Right lobe of liver (tissue), 6 donors: ENCODE measurements around the gene ATF2. TPM values are rescaled to one million over a fixed set of nuclear protein-coding genes. Genes with fewer than 3 reads are reported as not detected.

ENCODE experiments used
- ATAC-seq, 4 donors: fragments of 200-7000 bp; cut with Tn5 transposase; one replicate each; pipeline ENCODE4 v1.9.1; 2020; ENCODE audit warnings: mild to moderate bottlenecking in 4 of 4, moderate library complexity in 4 of 4
- DNase-seq, 3 donors: peaks; one replicate each; pipeline ENCODE4 v3.0.0-alpha.2; 2020
- H3K27ac ChIP-seq, 3 donors: fragments of 200-600 bp; one replicate each; pipeline ENCODE4 v1.8.0; 2022
- H3K27me3 ChIP-seq, 2 donors: fragments of 200-600 bp; one replicate each; pipeline ENCODE4 v1.8.0; 2022
- H3K36me3 ChIP-seq, 4 donors: fragments of 200-600 bp; sonication (generic) in 1 of 4; one replicate each; pipeline versions ENCODE4 v1.5.1 to v1.8.0; 2017 to 2022; ENCODE audit warnings: control low read depth in 1 of 4
- H3K4me1 ChIP-seq, 4 donors: fragments of 200-600 bp; sonication (generic) in 1 of 4; one replicate each; pipeline versions ENCODE4 v1.5.1 to v1.8.0; 2017 to 2022; ENCODE audit warnings: control low read depth in 1 of 4
- H3K4me3 ChIP-seq, 3 donors: fragments of 200-600 bp; one replicate each; pipeline ENCODE4 v1.8.0; 2022
- H3K9me3 ChIP-seq, 4 donors: fragments of 200-600 bp; sonication (generic) in 1 of 4; one replicate each; pipeline versions ENCODE4 v1.5.1 to v1.8.0; 2017 to 2022; ENCODE audit warnings: control low read depth in 1 of 4
- CTCF ChIP-seq, 4 donors: fragments of 200-600 bp in 3 of 4; fragments of 450-650 bp in 1 of 4; IDR thresholded peaks; one replicate each; pipeline versions ENCODE4 v1.5.1 to v1.8.0; 2016 to 2022; ENCODE audit warnings: antibody characterized with exemption in 4 of 4, mild to moderate bottlenecking in 2 of 4
- POLR2A ChIP-seq: fragments of 450-650 bp; IDR thresholded peaks from one replicate; pipeline ENCODE4 v1.6.1; 2017; ENCODE audit warnings: antibody characterized with exemption, mild to moderate bottlenecking
- WGBS: methylation state at CpG from one replicate; pipeline ENCODE4 v1.1.6; 2018; ENCODE audit warnings: low coverage, low lambda C conversion rate; ENCODE audit not compliant: insufficient coverage; ENCODE audit errors: missing lambda C conversion rate; 5-methylcytosine and 5-hydroxymethylcytosine counted together
- intact Hi-C, 2 donors: fragments of 100-400 bp; cut with DNase I; formaldehyde crosslinking; loops; one replicate each; pipeline versions ENCODE4 v1.11.2 to v1.14.1; 2022
- total RNA-seq, 6 experiments: library from RNA; depleted of rRNA in 2 of 6; stranded (reverse); fragments of >200 nt in 2 of 6; fragmentation: NEBNext Ultra II Directional in 3 of 6; extraction: Animal tissue kit (Norgen Biotek cat#: 25700) in 3 of 6; gene quantifications; one replicate each; pipeline versions ENCODE4 v1.1.0 to v1.2.4, GENCODE V29; 2016 to 2023
- donor health status: DM: no; HTN: yes; CAD: no.
- donor health status: DM: no; HTN: no; CAD: no.
- donor health status: DM: no; HTN: no; CAD: no.
- donor health status: DM: no; HTN: yes; CAD: no.
- donor health status: DM: no; HTN: yes; CAD: no.

ATF2 gene
- total RNA-seq, 6 experiments from 2014 or later: 24.0 to 36.3 (median 27.4) TPM

- DNase-seq: no peak
- H3K27ac ChIP-seq: no peak overlapping the region
- no peak overlapping the region for H3K4me3 ChIP-seq
- no peak for ATAC-seq
- no peaks in the 10 kb centered on the region for H3K9me3 ChIP-seq
- no peaks in the 10 kb centered on the region for H3K27me3 ChIP-seq
- intact Hi-C loops: no loop called here
- no peaks in the 10 kb centered on the region for H3K4me1 ChIP-seq
- TF ChIP-seq POLR2A: no peak
- TF ChIP-seq CTCF (IDR thresholded peaks at IDR 0.05): no peak
- H3K36me3 ChIP-seq: no peaks in the 10 kb centered on the region
Measured at GRCh38 chr2:175055993-175056392, 112.0 kb downstream of the ATF2 start.

- no peak for TF ChIP-seq POLR2A
- no peak for TF ChIP-seq CTCF (IDR thresholded peaks at IDR 0.05)
- intact Hi-C loops: no loop called here
Measured at GRCh38 chr2:175054340-175054739, 113.7 kb downstream of the ATF2 start.

GRCh38 chr2:175049661-175050060, 118.3 kb downstream of the ATF2 start:
- no peak overlapping the region for H3K4me3 ChIP-seq
- no peaks in the 10 kb centered on the region for H3K36me3 ChIP-seq
- intact Hi-C loops: no loop called here
- TF ChIP-seq POLR2A: no peak
- no peak for TF ChIP-seq CTCF (IDR thresholded peaks at IDR 0.05)
- H3K9me3 ChIP-seq: no peaks in the 10 kb centered on the region
- H3K27ac ChIP-seq: no peak overlapping the region
- no peaks in the 10 kb centered on the region for H3K27me3 ChIP-seq
- DNase-seq (no peak), ATAC-seq (no peak)
- no peaks in the 10 kb centered on the region for H3K4me1 ChIP-seq

More at GRCh38 chr2:175054340-175054739, 113.7 kb downstream of the ATF2 start:
- Histone ChIP-seq H3K9me3 (no peaks in the 10 kb centered on the region), H3K36me3 (no peaks in the 10 kb centered on the region), H3K4me3 (no peak overlapping the region), H3K4me1 (no peaks in the 10 kb centered on the region), H3K27me3 (no peaks in the 10 kb centered on the region), H3K27ac (no peak overlapping the region)
- no peak for DNase-seq
- WGBS: 100% methylated on average over 4 of the region's 4 CpGs
- ATAC-seq: no peak

- no peaks in the 10 kb centered on the region for H3K36me3 ChIP-seq
- TF ChIP-seq CTCF (IDR thresholded peaks at IDR 0.05): no peak
- no peaks in the 10 kb centered on the region for H3K27me3 ChIP-seq
- ATAC-seq: no peak
- H3K27ac ChIP-seq: no peak overlapping the region
- H3K4me3 ChIP-seq: no peak overlapping the region
- WGBS: 70% methylated on average over 2 of the region's 2 CpGs
- H3K4me1 ChIP-seq: no peaks in the 10 kb centered on the region
- H3K9me3 ChIP-seq: no peaks in the 10 kb centered on the region
- intact Hi-C loops: no loop called here
- DNase-seq: no peak
Measured at GRCh38 chr2:175048275-175048674, 119.7 kb downstream of the ATF2 start.

GRCh38 chr2:175039490-175039889, 128.5 kb downstream of the ATF2 start:
- no peaks in the 10 kb centered on the region for H3K4me1 ChIP-seq
- no peaks in the 10 kb centered on the region for H3K27me3 ChIP-seq
- ATAC-seq: no peak
- intact Hi-C loops: loop anchor here in 1 of 2 donors (10.0 kb wide), 1 partner anchor 255 kb away; no protein-coding TSS in a partner anchor
- no peak for DNase-seq
- 64% methylated on average over 2 of the region's 3 CpGs for WGBS
- H3K4me3 ChIP-seq: no peak overlapping the region
- H3K27ac ChIP-seq: no peak overlapping the region
- no peaks in the 10 kb centered on the region for H3K36me3 ChIP-seq
- TF ChIP-seq CTCF (IDR thresholded peaks at IDR 0.05): no peak
- H3K9me3 ChIP-seq: no peaks in the 10 kb centered on the region
